NOMO-1 treated with dmso at 0.1 percent for 144 hours (cell line): ENCODE data around the gene NEGR1.

Source experiments
- DNase-seq: peaks from one replicate; lab custom pipeline; 2025; ENCODE audit not compliant: unreplicated experiment; lab: John Stamatoyannopoulos, UW

NEGR1 gene

GRCh38 chr1:71719330-71719729, 563.0 kb downstream of the NEGR1 start:
- DNase-seq: no peak

GRCh38 chr1:71717186-71717585, 565.2 kb downstream of the NEGR1 start:
- no peak for DNase-seq

GRCh38 chr1:71711456-71711855, 570.9 kb downstream of the NEGR1 start:
- DNase-seq: no peak

- DNase-seq: no peak
Observed at GRCh38 chr1:71706029-71706671, 576.2 kb downstream of the NEGR1 start.

GRCh38 chr1:71698186-71698585, 584.2 kb downstream of the NEGR1 start:
- DNase-seq: no peak

GRCh38 chr1:71695821-71696220, 586.5 kb downstream of the NEGR1 start:
- no peak for DNase-seq

- DNase-seq: no peak
Observed at GRCh38 chr1:71695084-71695483, 587.3 kb downstream of the NEGR1 start.

- no peak for DNase-seq
Observed at GRCh38 chr1:71693581-71693980, 588.8 kb downstream of the NEGR1 start.

GRCh38 chr1:71689635-71690034, 592.7 kb downstream of the NEGR1 start:
- no peak for DNase-seq

GRCh38 chr1:71687376-71687775, 595.0 kb downstream of the NEGR1 start:
- no peak for DNase-seq

GRCh38 chr1:71676979-71677925, 605.1 kb downstream of the NEGR1 start:
- DNase-seq: no peak

- no peak for DNase-seq
Observed at GRCh38 chr1:71668065-71668464, 614.3 kb downstream of the NEGR1 start.

- no peak for DNase-seq
Observed at GRCh38 chr1:71667216-71667615, 615.1 kb downstream of the NEGR1 start.

- no peak for DNase-seq
Observed at GRCh38 chr1:71666609-71667008, 615.7 kb downstream of the NEGR1 start.

- no peak for DNase-seq
Observed at GRCh38 chr1:71660411-71660810, 621.9 kb downstream of the NEGR1 start.

- no peak for DNase-seq
Observed at GRCh38 chr1:71657891-71658679, 624.3 kb downstream of the NEGR1 start.

- no peak for DNase-seq
Observed at GRCh38 chr1:71656902-71657301, 625.4 kb downstream of the NEGR1 start.

GRCh38 chr1:71655604-71656003, 626.7 kb downstream of the NEGR1 start:
- DNase-seq: no peak

GRCh38 chr1:71653952-71654351, 628.4 kb downstream of the NEGR1 start:
- no peak for DNase-seq

- DNase-seq: no peak
Observed at GRCh38 chr1:71651214-71651613, 631.1 kb downstream of the NEGR1 start.

- no peak for DNase-seq
Observed at GRCh38 chr1:71650119-71650518, 632.2 kb downstream of the NEGR1 start.

GRCh38 chr1:71649608-71650007, 632.7 kb downstream of the NEGR1 start:
- no peak for DNase-seq
